ENCODE measurements around the gene POMT2.

GRCh38 chr14:77238996-77239395, 81.7 kb downstream of the POMT2 start:
- TF ChIP-seq, protein P1, sequence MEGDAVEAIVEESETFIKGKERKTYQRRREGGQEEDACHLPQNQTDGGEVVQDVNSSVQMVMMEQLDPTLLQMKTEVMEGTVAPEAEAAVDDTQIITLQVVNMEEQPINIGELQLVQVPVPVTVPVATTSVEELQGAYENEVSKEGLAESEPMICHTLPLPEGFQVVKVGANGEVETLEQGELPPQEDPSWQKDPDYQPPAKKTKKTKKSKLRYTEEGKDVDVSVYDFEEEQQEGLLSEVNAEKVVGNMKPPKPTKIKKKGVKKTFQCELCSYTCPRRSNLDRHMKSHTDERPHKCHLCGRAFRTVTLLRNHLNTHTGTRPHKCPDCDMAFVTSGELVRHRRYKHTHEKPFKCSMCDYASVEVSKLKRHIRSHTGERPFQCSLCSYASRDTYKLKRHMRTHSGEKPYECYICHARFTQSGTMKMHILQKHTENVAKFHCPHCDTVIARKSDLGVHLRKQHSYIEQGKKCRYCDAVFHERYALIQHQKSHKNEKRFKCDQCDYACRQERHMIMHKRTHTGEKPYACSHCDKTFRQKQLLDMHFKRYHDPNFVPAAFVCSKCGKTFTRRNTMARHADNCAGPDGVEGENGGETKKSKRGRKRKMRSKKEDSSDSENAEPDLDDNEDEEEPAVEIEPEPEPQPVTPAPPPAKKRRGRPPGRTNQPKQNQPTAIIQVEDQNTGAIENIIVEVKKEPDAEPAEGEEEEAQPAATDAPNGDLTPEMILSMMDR (IDR thresholded peaks at IDR 0.05): no peak
- TF ChIP-seq POLR2A (IDR thresholded peaks at IDR 0.05) (no peak), EP300 (IDR thresholded peaks at IDR 0.05) (no peak)
